ENCODE results near the gene CPNE2.

CPNE2 gene

DNA sequence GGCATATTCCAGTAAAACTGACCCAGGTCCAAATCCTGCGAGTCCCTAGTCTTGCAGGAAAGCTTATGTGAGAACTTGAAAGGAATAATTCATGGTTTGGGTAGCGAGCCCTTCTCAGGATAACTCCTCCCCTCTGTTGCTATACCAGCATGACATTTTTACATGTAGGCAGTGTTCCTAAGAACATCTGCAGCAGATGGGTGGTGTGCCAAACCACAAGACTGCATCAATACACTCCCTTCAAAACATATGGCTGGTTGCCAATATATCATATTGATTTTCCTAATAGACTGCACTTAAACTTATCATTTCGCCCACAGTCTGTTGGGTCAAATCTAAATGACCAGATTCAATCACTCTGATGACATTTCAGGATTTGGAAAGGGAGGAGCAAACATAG lies 73.6 kb downstream of the CPNE2 start:
- DNase-seq (ENCODE audit: low spot score) = no peak
- TF ChIP-seq CTCF (IDR thresholded peaks at IDR 0.05; ENCODE audit: extremely low read depth, missing control alignments) = no peak

- no peak for DNase-seq (ENCODE audit: low spot score)
- TF ChIP-seq CTCF (IDR thresholded peaks at IDR 0.05; ENCODE audit: extremely low read depth, missing control alignments) = no peak
Measured at GRCh38 chr16:57166451-57166850, 74.1 kb downstream of the CPNE2 start.

GRCh38 chr16:57166951-57167350 lies 74.6 kb downstream of the CPNE2 start:
- TF ChIP-seq CTCF (IDR thresholded peaks at IDR 0.05; ENCODE audit: extremely low read depth, missing control alignments) = no peak
- DNase-seq (ENCODE audit: low spot score) = no peak

DNA sequence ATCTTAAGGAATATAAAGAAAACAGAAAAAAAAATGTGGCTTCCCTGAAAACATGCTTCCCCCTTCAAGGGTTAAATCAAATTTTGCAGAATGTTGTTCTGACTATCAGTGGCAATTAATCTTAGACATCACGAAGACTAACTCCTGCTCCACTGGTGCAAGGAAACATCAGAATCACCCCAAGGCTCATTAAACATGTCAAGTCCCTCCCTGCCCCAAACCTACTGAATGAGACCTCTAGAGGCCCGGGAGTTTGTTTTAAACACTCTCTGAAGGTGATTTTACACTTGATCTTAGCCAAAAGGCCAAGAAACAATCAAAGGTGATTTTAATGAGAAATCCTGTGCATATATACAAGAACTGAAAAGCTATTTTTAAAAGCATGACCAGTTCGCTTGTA lies 75.2 kb downstream of the CPNE2 start:
- no peak for DNase-seq (ENCODE audit: low spot score)
- TF ChIP-seq CTCF (IDR thresholded peaks at IDR 0.05; ENCODE audit: extremely low read depth, missing control alignments) = no peak

DNA sequence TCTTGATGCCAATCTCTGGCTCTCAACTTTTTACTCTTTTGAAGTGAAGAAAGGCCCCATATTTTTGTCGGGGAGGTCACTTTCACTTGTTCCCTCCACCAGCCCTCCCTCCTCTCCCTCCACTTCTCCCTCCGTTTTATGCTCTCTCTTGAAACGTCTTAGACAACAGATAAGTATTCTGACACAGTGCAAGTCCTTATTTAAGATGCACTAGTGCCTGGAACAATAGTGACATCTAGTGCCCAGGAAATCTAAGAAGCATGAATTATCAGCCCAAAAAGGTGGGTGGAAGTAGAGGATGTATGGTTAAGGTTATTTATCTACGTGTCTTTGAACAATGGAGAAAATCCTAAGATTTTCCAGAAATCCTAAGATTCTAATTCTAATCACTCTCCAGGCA lies 75.6 kb downstream of the CPNE2 start:
- peak; percentile 23 for TF ChIP-seq CTCF (IDR thresholded peaks at IDR 0.05; ENCODE audit: extremely low read depth, missing control alignments)
- peak; percentile 59 for DNase-seq (ENCODE audit: low spot score)

GRCh38 chr16:57169327-57169726 lies 76.9 kb downstream of the CPNE2 start:
- TF ChIP-seq CTCF (IDR thresholded peaks at IDR 0.05; ENCODE audit: extremely low read depth, missing control alignments) = no peak
- DNase-seq (ENCODE audit: low spot score) = no peak

DNA sequence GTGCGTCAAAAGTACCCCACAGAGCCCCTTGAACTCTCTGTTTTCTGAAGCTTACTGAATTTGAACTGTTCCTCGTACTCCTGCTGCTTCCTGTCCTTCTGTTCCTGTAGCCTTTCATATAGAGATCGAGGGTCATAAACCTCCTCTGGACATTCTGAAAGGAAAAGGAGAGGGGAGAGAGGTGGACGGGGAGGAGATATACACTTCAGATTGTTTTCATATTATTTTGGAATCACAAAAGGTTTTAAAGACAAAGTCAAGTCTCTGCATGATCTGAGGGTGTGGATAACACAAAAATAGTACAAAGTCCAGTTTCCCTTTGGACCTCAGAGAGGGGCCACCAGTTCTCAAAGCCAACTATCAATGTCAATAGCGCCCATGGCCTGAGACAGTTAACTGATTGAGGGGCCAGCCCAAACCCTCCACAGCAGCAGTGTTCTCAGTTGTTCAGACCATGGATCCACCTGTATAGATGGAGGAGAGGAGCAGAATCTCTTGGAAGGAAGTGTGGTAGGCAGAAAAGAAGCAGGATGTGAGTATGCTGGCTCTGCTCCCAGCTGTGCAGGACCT lies 80.4 kb downstream of the CPNE2 start:
- DNase-seq (ENCODE audit: low spot score) = no peak
- TF ChIP-seq CTCF (IDR thresholded peaks at IDR 0.05; ENCODE audit: extremely low read depth, missing control alignments) = no peak

Measured in GM20000 (cell line).